Fibroblast of the aortic adventitia (primary cell): ENCODE results near the gene ZBTB40. TPM values are rescaled to one million over a fixed set of nuclear protein-coding genes. Genes with fewer than 3 reads are reported as not detected.

Source experiments
- DNase-seq: peaks from one replicate; pipeline ENCODE4 v3.0.0-alpha.2; 2010; ENCODE audit warnings: low read depth
- H3K4me3 ChIP-seq: 2 replicates; pipeline ENCODE4 v1.5.1; 2011; ENCODE audit warnings: low read depth, mild to moderate bottlenecking, control low read depth, low read length, moderate library complexity
- CTCF ChIP-seq: IDR thresholded peaks from 2 replicates; pipeline ENCODE4 v1.5.1; 2011; ENCODE audit warnings: mild to moderate bottlenecking, low read length, control low read depth, inconsistent platforms; ENCODE audit not compliant: insufficient read depth
- total RNA-seq: library from RNA; depleted of rRNA; stranded (reverse); fragments of >200 nt; gene quantifications from 2 replicates; pipeline ENCODE4 v1.2.3, GENCODE V29; 2012; ENCODE audit warnings: low replicate concordance

Gene ZBTB40
- total RNA-seq, 1 donor = 10.0 TPM

- no peak for DNase-seq
- H3K4me3 ChIP-seq = no peak overlapping the region
- TF ChIP-seq CTCF = no peak
Observed at GRCh38 chr1:22578732-22579361, 127.2 kb downstream of the ZBTB40 start.

GRCh38 chr1:22579541-22580155, 128.0 kb downstream of the ZBTB40 start:
- DNase-seq = no peak
- no peak for TF ChIP-seq CTCF
- no peak overlapping the region for H3K4me3 ChIP-seq

Other genes starting within 250 kb of the ZBTB40 start
- gene EPHA8, start 111.6 kb downstream of the ZBTB40 start, total RNA-seq = not detected in 2 replicates
- not detected in 2 replicates for gene C1QA, start 184.8 kb downstream of the ZBTB40 start, total RNA-seq
- not detected in 2 replicates for gene C1QC, start 191.8 kb downstream of the ZBTB40 start, total RNA-seq
- gene C1QB, start 201.4 kb downstream of the ZBTB40 start, total RNA-seq = not detected in 2 replicates